HPDE6-E6E7 (cell line): ENCODE results near the gene ADGRG3.

Source experiments
- DNase-seq: peaks from one replicate; pipeline ENCODE4 v3.0.0; 2011; ENCODE audit warnings: missing footprints; ENCODE audit errors: extremely low spot score

ADGRG3 gene

DNA sequence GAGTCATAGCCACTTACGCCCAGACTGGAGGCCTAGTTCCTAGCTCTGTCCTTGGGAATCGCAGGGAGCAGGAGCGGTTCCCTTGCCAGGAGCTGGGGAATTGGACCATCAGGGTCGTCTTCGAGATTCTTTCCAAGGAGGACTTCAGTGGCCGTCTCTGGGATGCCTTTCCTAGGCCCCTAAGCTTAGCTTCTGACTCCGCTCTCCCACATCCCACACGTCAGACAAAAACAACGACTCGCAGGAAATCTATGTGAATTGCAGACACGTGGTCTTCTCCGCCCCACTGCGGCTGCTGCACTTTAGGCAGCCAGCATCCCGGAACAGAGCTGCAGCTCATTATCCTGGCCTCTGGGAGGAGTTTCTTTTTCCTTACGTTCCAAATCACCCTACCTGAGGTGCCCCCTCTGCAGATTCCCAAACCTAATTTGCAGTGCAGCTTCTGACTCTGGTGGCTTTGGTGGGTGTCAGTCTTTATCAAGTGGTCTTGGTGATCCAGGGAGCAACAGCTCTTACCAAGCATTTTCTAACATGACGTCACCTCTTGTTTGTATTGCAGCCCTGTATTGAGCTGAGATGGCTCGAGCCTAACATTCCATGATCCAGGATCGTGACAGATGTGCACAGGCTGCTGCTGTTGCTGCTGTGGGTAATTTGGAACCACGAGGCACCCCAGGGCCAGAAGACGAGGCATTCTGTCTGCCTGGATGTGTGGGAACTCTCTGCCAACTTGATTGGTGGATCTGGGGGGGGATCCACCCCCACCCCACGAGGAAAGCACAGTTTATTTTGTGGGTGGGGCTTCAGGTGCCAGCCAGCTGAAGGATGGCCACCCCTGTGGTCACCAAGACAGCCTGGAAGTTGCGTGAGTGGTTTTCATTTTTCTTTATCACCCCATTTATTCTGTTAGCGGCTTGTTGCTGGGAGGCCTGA is 68.6 kb downstream of the ADGRG3 start:
- DNase-seq = peak; percentile 73

DNA sequence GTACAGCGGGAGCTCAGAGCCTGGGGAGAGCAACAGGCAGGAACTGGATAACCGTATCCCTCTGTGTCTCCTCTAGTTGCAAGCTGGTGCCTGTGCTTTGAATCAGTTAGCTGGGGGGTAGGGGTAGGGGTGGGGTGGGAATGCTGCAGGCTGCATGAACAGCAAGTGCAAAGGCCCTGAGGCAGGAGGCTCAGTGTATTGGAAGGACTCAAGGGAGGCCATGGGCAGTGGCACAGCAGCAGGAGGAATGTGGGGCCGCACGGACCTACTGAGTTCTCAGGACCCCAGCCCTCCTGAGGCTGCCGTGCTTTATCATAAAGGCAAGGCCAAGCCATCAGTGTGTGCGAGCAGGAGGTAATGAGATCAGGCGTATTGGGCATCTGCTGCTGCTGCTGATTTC is 70.7 kb downstream of the ADGRG3 start:
- DNase-seq = no peak
